ENCODE data around the gene DPYD. TPM values are rescaled to one million over a fixed set of nuclear protein-coding genes. Genes with fewer than 3 reads are reported as not detected.

The DPYD gene
- total RNA-seq, 2 experiments from 2014 or later: 34.4 to 35.9 TPM

GRCh38 chr1:97781762-97782337, 139.0 kb downstream of the DPYD start:
- H3K27ac Mint-ChIP-seq: no peak overlapping the region
- Histone ChIP-seq H3K4me1 (ENCODE audit: insufficient read depth, low read length) (no peaks in the 10 kb centered on the region), H3K9me3 (ENCODE audit: control insufficient read depth in 1 of 2, insufficient read depth in 1 of 2, low read length in 2 of 2) (no peaks in the 10 kb centered on the region), H3K36me3 (ENCODE audit: insufficient read depth, low read length) (no peaks in the 10 kb centered on the region), H3K4me3 (ENCODE audit: low read length) (no peak overlapping the region), H3K27ac (ENCODE audit: low read depth in 1 of 2, low read length in 2 of 2) (no peak overlapping the region), H3K27me3 (ENCODE audit: control insufficient read depth in 1 of 2, insufficient read depth in 2 of 2, low read length in 2 of 2) (no peaks in the 10 kb centered on the region)
- ATAC-seq (ENCODE audit: poor library complexity) (no peak), DNase-seq (no peak)
- POLR2A ChIA-PET: no interaction called here
- peaks cover 6% of the 10 kb centered on the region for H3K4me1 Mint-ChIP-seq (ENCODE audit: low read depth)
- peaks cover 14% of the 10 kb centered on the region for H3K36me3 Mint-ChIP-seq (ENCODE audit: low read depth)
- no peak overlapping the region for H3K4me3 Mint-ChIP-seq
- CTCF ChIA-PET: no interaction called here
- H3K27me3 Mint-ChIP-seq: no peaks in the 10 kb centered on the region
- TF ChIP-seq CTCF (IDR thresholded peaks at IDR 0.05): no peak
- intact Hi-C loops (cut with DNase I, micrococcal nuclease): no loop called here
- no peaks in the 10 kb centered on the region for H3K9me3 Mint-ChIP-seq

- H3K36me3 Mint-ChIP-seq (ENCODE audit: low read depth): peaks cover 24% of the 10 kb centered on the region
- TF ChIP-seq CTCF (IDR thresholded peaks at IDR 0.05): no peak
- no peak overlapping the region for H3K4me3 Mint-ChIP-seq
- ChIA-PET POLR2A (no interaction called here), CTCF (no interaction called here)
- H3K27me3 Mint-ChIP-seq: no peaks in the 10 kb centered on the region
- H3K9me3 ChIP-seq (ENCODE audit: control insufficient read depth in 1 of 2, insufficient read depth in 1 of 2, low read length in 2 of 2): no peaks in the 10 kb centered on the region
- no peaks in the 10 kb centered on the region for H3K27me3 ChIP-seq (ENCODE audit: control insufficient read depth in 1 of 2, insufficient read depth in 2 of 2, low read length in 2 of 2)
- no peak for ATAC-seq (ENCODE audit: poor library complexity)
- no peak overlapping the region for H3K27ac ChIP-seq (ENCODE audit: low read depth in 1 of 2, low read length in 2 of 2)
- intact Hi-C loops (cut with DNase I, micrococcal nuclease): no loop called here
- H3K4me1 Mint-ChIP-seq (ENCODE audit: low read depth): peaks cover 6% of the 10 kb centered on the region
- no peak overlapping the region for H3K4me3 ChIP-seq (ENCODE audit: low read length)
- H3K4me1 ChIP-seq (ENCODE audit: insufficient read depth, low read length): no peaks in the 10 kb centered on the region
- H3K9me3 Mint-ChIP-seq: no peaks in the 10 kb centered on the region
- H3K27ac Mint-ChIP-seq: no peak overlapping the region
- DNase-seq: no peak
- peaks cover 7% of the 10 kb centered on the region for H3K36me3 ChIP-seq (ENCODE audit: insufficient read depth, low read length)
Observed at GRCh38 chr1:97780884-97781283, 139.9 kb downstream of the DPYD start.

DNA sequence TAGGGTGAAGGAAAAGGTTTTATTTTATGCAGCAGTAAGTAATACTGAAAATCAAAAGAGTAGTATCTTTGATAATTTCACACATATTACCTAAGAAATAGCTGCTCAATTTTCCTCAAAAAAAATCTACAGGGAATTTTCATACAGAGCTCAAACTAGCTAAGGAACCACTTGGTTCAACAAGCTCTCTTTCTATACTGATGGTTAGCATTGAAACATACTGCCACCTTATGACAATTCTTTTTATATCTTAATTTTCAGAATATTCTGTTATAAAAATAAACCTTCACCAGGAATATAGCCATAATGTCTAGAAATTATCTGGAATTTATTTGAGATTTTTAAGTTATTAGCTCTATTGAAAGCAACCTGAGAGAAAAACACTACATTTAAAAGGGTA, 142.1 kb downstream of the DPYD start:
- no peak overlapping the region for H3K27ac ChIP-seq (ENCODE audit: low read depth in 1 of 2, low read length in 2 of 2)
- TF ChIP-seq CTCF (IDR thresholded peaks at IDR 0.05): no peak
- ChIA-PET POLR2A (no interaction called here), CTCF (no interaction called here)
- Mint-ChIP-seq H3K27ac (no peak overlapping the region), H3K9me3 (no peaks in the 10 kb centered on the region), H3K4me1 (ENCODE audit: low read depth) (peaks cover 6% of the 10 kb centered on the region), H3K27me3 (no peaks in the 10 kb centered on the region), H3K4me3 (no peak overlapping the region), H3K36me3 (ENCODE audit: low read depth) (peaks cover 28% of the 10 kb centered on the region)
- no peaks in the 10 kb centered on the region for H3K9me3 ChIP-seq (ENCODE audit: control insufficient read depth in 1 of 2, insufficient read depth in 1 of 2, low read length in 2 of 2)
- H3K4me1 ChIP-seq (ENCODE audit: insufficient read depth, low read length): no peaks in the 10 kb centered on the region
- ATAC-seq (ENCODE audit: poor library complexity) (no peak), DNase-seq (no peak)
- H3K4me3 ChIP-seq (ENCODE audit: low read length): no peak overlapping the region
- H3K27me3 ChIP-seq (ENCODE audit: control insufficient read depth in 1 of 2, insufficient read depth in 2 of 2, low read length in 2 of 2): no peaks in the 10 kb centered on the region
- intact Hi-C loops (cut with DNase I, micrococcal nuclease): no loop called here
- peaks cover 7% of the 10 kb centered on the region for H3K36me3 ChIP-seq (ENCODE audit: insufficient read depth, low read length)

All from CD4-positive, alpha-beta T cell (primary cell).